CD14-positive monocyte (primary cell): Measurements from ENCODE around the gene EPAS1. TPM values are rescaled to one million over a fixed set of nuclear protein-coding genes. Genes with fewer than 3 reads are reported as not detected.
A peak's percentile ranks its signal among the peaks of the same experiment; 100 is the strongest.

Experiments
- DNase-seq, 3 donors: peaks; one replicate each; pipeline ENCODE4 v3.0.0-alpha.2; 2011 to 2022
- H2AFZ ChIP-seq: 2 replicates; pipeline ENCODE4 v1.6.0; 2012; ENCODE audit warnings: mild to moderate bottlenecking, low read depth, low read length, inconsistent platforms; ENCODE audit not compliant: insufficient read depth, poor library complexity, severe bottlenecking
- H3K27ac ChIP-seq, 2 donors: 1 replicate in 1 of 2; 2 replicates in 1 of 2; pipeline ENCODE4 v1.5.1; 2012 to 2013; ENCODE audit warnings: low read length in 2 of 2, control low read depth in 1 of 2, inconsistent platforms in 1 of 2, low read depth in 1 of 2, mild to moderate bottlenecking in 1 of 2
- H3K27me3 ChIP-seq, 2 donors: one replicate each; pipeline versions ENCODE4 v1.6.0 to v1.6.1; 2011 to 2013; ENCODE audit warnings: low read length in 2 of 2; ENCODE audit not compliant: control insufficient read depth in 2 of 2, insufficient read depth in 2 of 2
- H3K36me3 ChIP-seq, 2 donors: replicated peaks in 1 of 2; 1 replicate in 1 of 2; 2 replicates in 1 of 2; pipeline versions ENCODE4 v1.5.1 to v1.6.1; 2012 to 2013; ENCODE audit warnings: low read length in 2 of 2, control low read depth in 1 of 2, inconsistent platforms in 1 of 2, mild to moderate bottlenecking in 1 of 2; ENCODE audit not compliant: insufficient read depth in 2 of 2, control insufficient read depth in 1 of 2
- H3K4me1 ChIP-seq, 2 donors: 1 replicate in 1 of 2; 2 replicates in 1 of 2; pipeline versions ENCODE4 v1.5.1 to v1.6.1; 2012 to 2013; ENCODE audit warnings: low read length in 2 of 2, control low read depth in 1 of 2, inconsistent platforms in 1 of 2, mild to moderate bottlenecking in 1 of 2, moderate library complexity in 1 of 2; ENCODE audit not compliant: insufficient read depth in 2 of 2, control insufficient read depth in 1 of 2
- H3K4me2 ChIP-seq: replicated peaks from 2 replicates; pipeline ENCODE3; 2012; ENCODE audit warnings: low read length, moderate library complexity, mild to moderate bottlenecking; ENCODE audit not compliant: poor library complexity, severe bottlenecking; ENCODE audit errors: extremely low read depth
- H3K4me3 ChIP-seq, 3 experiments: fragments of 200-600 bp in 1 of 3; sonication (generic) in 1 of 3; replicated peaks in 1 of 3; 1 replicate in 2 of 3; 2 replicates in 1 of 3; pipeline ENCODE4 v1.5.1; 2011 to 2013; ENCODE audit warnings: low read length in 3 of 3, mild to moderate bottlenecking in 3 of 3, control low read depth in 2 of 3, low read depth in 2 of 3, inconsistent platforms in 1 of 3, moderate library complexity in 1 of 3
- H3K79me2 ChIP-seq: 2 replicates; pipeline ENCODE4 v1.6.0; 2012; ENCODE audit warnings: mild to moderate bottlenecking, control low read depth, inconsistent platforms, low read length, moderate library complexity; ENCODE audit not compliant: insufficient read depth
- H3K9ac ChIP-seq: 2 replicates; pipeline ENCODE4 v1.6.0; 2017; ENCODE audit warnings: low read length, mild to moderate bottlenecking; ENCODE audit not compliant: insufficient read depth, poor library complexity, severe bottlenecking
- H3K9me3 ChIP-seq, 2 donors: replicated peaks in 1 of 2; 1 replicate in 1 of 2; 2 replicates in 1 of 2; pipeline versions ENCODE4 v1.5.1 to v1.6.1; 2012 to 2013; ENCODE audit warnings: low read length in 2 of 2, control low read depth in 1 of 2; ENCODE audit not compliant: control insufficient read depth in 1 of 2, insufficient read depth in 1 of 2
- H4K20me1 ChIP-seq: 2 replicates; pipeline ENCODE4 v1.6.0; 2012; ENCODE audit warnings: mild to moderate bottlenecking, low read length, control low read depth, moderate library complexity; ENCODE audit not compliant: insufficient read depth
- H3K27ac Mint-ChIP-seq, 7 donors: one replicate each; pipeline ENCODE4 v1.8.0; 2020; ENCODE audit warnings: mild to moderate bottlenecking in 7 of 7, mixed read lengths in 7 of 7, moderate library complexity in 6 of 7, inconsistent platforms in 2 of 7
- H3K27me3 Mint-ChIP-seq, 3 donors: one replicate each; pipeline ENCODE4 v1.8.0; 2021 to 2022; ENCODE audit warnings: low read depth in 3 of 3, mild to moderate bottlenecking in 3 of 3, mixed read lengths in 3 of 3, moderate library complexity in 3 of 3, inconsistent platforms in 1 of 3
- H3K36me3 Mint-ChIP-seq, 2 donors: one replicate each; pipeline ENCODE4 v1.8.0; 2020; ENCODE audit warnings: mixed read lengths in 2 of 2, inconsistent platforms in 1 of 2, mild to moderate bottlenecking in 1 of 2
- H3K4me1 Mint-ChIP-seq: one replicate; pipeline ENCODE4 v1.8.0; 2020; ENCODE audit warnings: mild to moderate bottlenecking, mixed read lengths
- H3K4me3 Mint-ChIP-seq, 2 donors: one replicate each; pipeline ENCODE4 v1.8.0; 2020; ENCODE audit warnings: mild to moderate bottlenecking in 2 of 2, mixed read lengths in 2 of 2, moderate library complexity in 1 of 2
- H3K9me3 Mint-ChIP-seq, 7 donors: one replicate each; pipeline ENCODE4 v1.8.0; 2020 to 2022; ENCODE audit warnings: mixed read lengths in 7 of 7, mild to moderate bottlenecking in 6 of 7, moderate library complexity in 6 of 7, inconsistent platforms in 2 of 7
- WGBS: methylation state at CpG from one replicate; pipeline ENCODE4 v1.1.5; 2013; ENCODE audit warnings: missing lambda C conversion rate; ENCODE audit not compliant: insufficient coverage; 5-methylcytosine and 5-hydroxymethylcytosine counted together
- intact Hi-C, 2 donors: fragments of 100-400 bp; cut with micrococcal nuclease; formaldehyde crosslinking; loops; one replicate each; pipeline versions ENCODE4 v1.15.0 to v1.15.1; 2023
- polyA plus RNA-seq, 3 donors: library from polyadenylated mRNA; depleted of rRNA in 1 of 3; unstranded in 2 of 3; stranded (reverse) in 1 of 3; fragments of 300-500 nt in 2 of 3; fragments of >200 nt in 1 of 3; fragmentation: Illumina TruSeq in 2 of 3; gene quantifications; 1 replicate in 2 of 3; 2 replicates in 1 of 3; pipeline ENCODE4 v1.2.3, GENCODE V29; 2012 to 2021
- TF ChIP-seq, protein P1 (sequence below): fragments of 200-600 bp; IDR thresholded peaks from one replicate; pipeline ENCODE4 v1.8.0; 2022; ENCODE audit warnings: antibody characterized with exemption, mild to moderate bottlenecking

EPAS1 gene
- polyA plus RNA-seq, 3 donors = 0.11 to 1.0 (median 0.88) TPM

DNA sequence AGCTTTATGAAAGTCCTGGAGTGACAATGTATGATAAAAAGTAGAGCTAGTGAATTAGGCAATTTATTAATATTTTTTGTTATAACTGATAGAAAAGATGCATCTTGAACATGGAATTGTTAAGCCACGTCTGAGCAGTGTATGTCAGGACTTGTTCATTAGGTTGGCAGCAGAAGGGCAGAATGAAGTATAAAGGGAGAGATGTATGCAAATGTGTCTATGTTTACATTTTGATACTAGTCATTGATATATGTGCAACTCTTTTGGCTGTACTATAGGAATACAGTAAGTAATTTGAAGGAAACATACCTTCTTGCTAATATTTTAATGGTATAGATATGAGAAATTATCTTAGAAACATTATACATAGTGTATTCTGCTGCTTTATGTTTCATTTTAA lies 133.2 kb downstream of the EPAS1 start:
- Mint-ChIP-seq H3K27me3 (peaks cover 0 to 3% (median 1%) of the 10 kb centered on the region in 3 donors), H3K9me3 (peaks cover 0 to 10% (median 0%) of the 10 kb centered on the region in 7 donors), H3K4me1 (no peaks in the 10 kb centered on the region), H3K36me3 (no peaks in the 10 kb centered on the region), H3K4me3 (no peak overlapping the region), H3K27ac (no peak overlapping the region)
- Histone ChIP-seq H3K4me3 (no peak overlapping the region), H3K36me3 (no peaks in the 10 kb centered on the region), H3K79me2 (no peaks in the 10 kb centered on the region), H3K27me3 (no peaks in the 10 kb centered on the region), H4K20me1 (no peaks in the 10 kb centered on the region), H3K4me2 (no peak overlapping the region), H3K27ac (no peak overlapping the region), H3K9ac (no peak overlapping the region), H3K4me1 (no peaks in the 10 kb centered on the region), H2AFZ (no peak overlapping the region), H3K9me3 (peaks cover 0 to 8% of the 10 kb centered on the region in 2 donors)
- TF ChIP-seq, protein P1, sequence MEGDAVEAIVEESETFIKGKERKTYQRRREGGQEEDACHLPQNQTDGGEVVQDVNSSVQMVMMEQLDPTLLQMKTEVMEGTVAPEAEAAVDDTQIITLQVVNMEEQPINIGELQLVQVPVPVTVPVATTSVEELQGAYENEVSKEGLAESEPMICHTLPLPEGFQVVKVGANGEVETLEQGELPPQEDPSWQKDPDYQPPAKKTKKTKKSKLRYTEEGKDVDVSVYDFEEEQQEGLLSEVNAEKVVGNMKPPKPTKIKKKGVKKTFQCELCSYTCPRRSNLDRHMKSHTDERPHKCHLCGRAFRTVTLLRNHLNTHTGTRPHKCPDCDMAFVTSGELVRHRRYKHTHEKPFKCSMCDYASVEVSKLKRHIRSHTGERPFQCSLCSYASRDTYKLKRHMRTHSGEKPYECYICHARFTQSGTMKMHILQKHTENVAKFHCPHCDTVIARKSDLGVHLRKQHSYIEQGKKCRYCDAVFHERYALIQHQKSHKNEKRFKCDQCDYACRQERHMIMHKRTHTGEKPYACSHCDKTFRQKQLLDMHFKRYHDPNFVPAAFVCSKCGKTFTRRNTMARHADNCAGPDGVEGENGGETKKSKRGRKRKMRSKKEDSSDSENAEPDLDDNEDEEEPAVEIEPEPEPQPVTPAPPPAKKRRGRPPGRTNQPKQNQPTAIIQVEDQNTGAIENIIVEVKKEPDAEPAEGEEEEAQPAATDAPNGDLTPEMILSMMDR = no peak
- intact Hi-C loops = no loop called here
- DNase-seq = no peak
- WGBS = 100% methylated on average over 1 of the region's 1 CpG

DNA sequence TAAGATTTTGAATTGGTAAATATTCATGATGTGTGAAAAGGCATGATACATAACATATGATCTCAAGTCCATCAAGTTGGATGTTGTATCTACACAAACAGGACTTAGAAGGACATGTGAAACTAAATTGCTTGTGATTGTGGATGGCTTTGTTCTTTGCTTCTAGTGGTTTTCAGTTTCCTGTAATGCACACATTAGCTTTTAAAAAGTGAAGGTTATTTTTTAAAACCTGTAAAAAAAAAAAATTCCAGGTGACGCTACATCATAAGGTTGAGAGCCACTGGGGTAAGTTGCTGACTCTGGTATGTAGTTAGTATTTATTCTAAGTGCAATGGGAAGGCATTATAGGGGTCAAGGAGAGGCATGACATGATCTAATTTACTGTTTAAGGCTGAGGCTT lies 133.8 kb downstream of the EPAS1 start:
- Mint-ChIP-seq H3K27ac (peak overlapping the region in 1 of 7 donors; percentile 22), H3K4me3 (no peak overlapping the region), H3K9me3 (peaks cover 0 to 10% (median 0%) of the 10 kb centered on the region in 7 donors), H3K36me3 (no peaks in the 10 kb centered on the region), H3K4me1 (no peaks in the 10 kb centered on the region), H3K27me3 (peaks cover 0 to 3% (median 1%) of the 10 kb centered on the region in 3 donors)
- Histone ChIP-seq H2AFZ (no peak overlapping the region), H3K27me3 (no peaks in the 10 kb centered on the region), H3K79me2 (no peaks in the 10 kb centered on the region), H3K36me3 (no peaks in the 10 kb centered on the region), H3K4me3 (no peak overlapping the region), H3K27ac (no peak overlapping the region), H3K4me2 (no peak overlapping the region), H4K20me1 (no peaks in the 10 kb centered on the region), H3K9ac (no peak overlapping the region), H3K9me3 (peaks cover 0 to 8% of the 10 kb centered on the region in 2 donors), H3K4me1 (no peaks in the 10 kb centered on the region)
- 100% methylated on average over 1 of the region's 1 CpG for WGBS
- no peak for DNase-seq
- intact Hi-C loops = no loop called here
- TF ChIP-seq, protein P1 = no peak
